ENCODE results near the gene NDUFAF5.

Gene NDUFAF5

GRCh38 chr20:13855613-13856012 lies 70.8 kb downstream of the NDUFAF5 start:
- Histone ChIP-seq H3K27me3 (ENCODE audit: insufficient read depth, low read length) (peaks cover 20% of the 10 kb centered on the region), H3K27ac (ENCODE audit: low read depth, low read length) (no peak overlapping the region), H3K36me3 (ENCODE audit: insufficient read depth, low read length) (no peaks in the 10 kb centered on the region), H2AFZ (ENCODE audit: low read length, unreplicated experiment) (no peak overlapping the region), H3K4me1 (ENCODE audit: control insufficient read depth, insufficient read depth, low read length, unreplicated experiment) (no peaks in the 10 kb centered on the region), H3K4me3 (ENCODE audit: low read depth, low read length) (no peak overlapping the region), H3K79me2 (ENCODE audit: control insufficient read depth, insufficient read depth, low read length, unreplicated experiment) (no peaks in the 10 kb centered on the region)

- Histone ChIP-seq H3K27me3 (ENCODE audit: insufficient read depth, low read length) (peaks cover 18% of the 10 kb centered on the region), H3K4me3 (ENCODE audit: low read depth, low read length) (no peak overlapping the region), H3K36me3 (ENCODE audit: insufficient read depth, low read length) (no peaks in the 10 kb centered on the region), H3K27ac (ENCODE audit: low read depth, low read length) (no peak overlapping the region), H3K79me2 (ENCODE audit: control insufficient read depth, insufficient read depth, low read length, unreplicated experiment) (no peaks in the 10 kb centered on the region), H3K4me1 (ENCODE audit: control insufficient read depth, insufficient read depth, low read length, unreplicated experiment) (no peaks in the 10 kb centered on the region), H2AFZ (ENCODE audit: low read length, unreplicated experiment) (no peak overlapping the region)
Measured at GRCh38 chr20:13856354-13856753, 71.5 kb downstream of the NDUFAF5 start.

GRCh38 chr20:13857304-13857703 lies 72.5 kb downstream of the NDUFAF5 start:
- Histone ChIP-seq H2AFZ (ENCODE audit: low read length, unreplicated experiment) (no peak overlapping the region), H3K4me1 (ENCODE audit: control insufficient read depth, insufficient read depth, low read length, unreplicated experiment) (no peaks in the 10 kb centered on the region), H3K27ac (ENCODE audit: low read depth, low read length) (no peak overlapping the region)

GRCh38 chr20:13857961-13858360 lies 73.1 kb downstream of the NDUFAF5 start:
- H3K79me2 ChIP-seq (ENCODE audit: control insufficient read depth, insufficient read depth, low read length, unreplicated experiment) = no peaks in the 10 kb centered on the region
- H3K27ac ChIP-seq (ENCODE audit: low read depth, low read length) = no peak overlapping the region
- no peak overlapping the region for H3K4me3 ChIP-seq (ENCODE audit: low read depth, low read length)
- no peaks in the 10 kb centered on the region for H3K4me1 ChIP-seq (ENCODE audit: control insufficient read depth, insufficient read depth, low read length, unreplicated experiment)
- H3K27me3 ChIP-seq (ENCODE audit: insufficient read depth, low read length) = 0 out of 2 replicates have a peak, but pooled peaks cover 5% of the 10 kb centered on the region
- H3K36me3 ChIP-seq (ENCODE audit: insufficient read depth, low read length) = no peaks in the 10 kb centered on the region
- H2AFZ ChIP-seq (ENCODE audit: low read length, unreplicated experiment) = no peak overlapping the region

More at GRCh38 chr20:13857304-13857703, 72.5 kb downstream of the NDUFAF5 start:
- H3K36me3 ChIP-seq (ENCODE audit: insufficient read depth, low read length) = no peaks in the 10 kb centered on the region
- H3K27me3 ChIP-seq (ENCODE audit: insufficient read depth, low read length) = peaks cover 8% of the 10 kb centered on the region
- no peaks in the 10 kb centered on the region for H3K79me2 ChIP-seq (ENCODE audit: control insufficient read depth, insufficient read depth, low read length, unreplicated experiment)
- H3K4me3 ChIP-seq (ENCODE audit: low read depth, low read length) = no peak overlapping the region

- Histone ChIP-seq H3K36me3 (ENCODE audit: insufficient read depth, low read length) (no peaks in the 10 kb centered on the region), H3K4me1 (ENCODE audit: control insufficient read depth, insufficient read depth, low read length, unreplicated experiment) (no peaks in the 10 kb centered on the region), H3K27me3 (ENCODE audit: insufficient read depth, low read length) (0 out of 2 replicates have a peak, but pooled peaks cover 5% of the 10 kb centered on the region)
Measured at GRCh38 chr20:13858439-13858838, 73.6 kb downstream of the NDUFAF5 start.

GRCh38 chr20:13858871-13859270 lies 74.0 kb downstream of the NDUFAF5 start:
- Histone ChIP-seq H3K27ac (ENCODE audit: low read depth, low read length) (no peak overlapping the region), H3K27me3 (ENCODE audit: insufficient read depth, low read length) (0 out of 2 replicates have a peak, but pooled peaks cover 5% of the 10 kb centered on the region), H3K4me1 (ENCODE audit: control insufficient read depth, insufficient read depth, low read length, unreplicated experiment) (no peaks in the 10 kb centered on the region), H3K36me3 (ENCODE audit: insufficient read depth, low read length) (no peaks in the 10 kb centered on the region), H2AFZ (ENCODE audit: low read length, unreplicated experiment) (no peak overlapping the region), H3K4me3 (ENCODE audit: low read depth, low read length) (no peak overlapping the region), H3K79me2 (ENCODE audit: control insufficient read depth, insufficient read depth, low read length, unreplicated experiment) (no peaks in the 10 kb centered on the region)

More at GRCh38 chr20:13858439-13858838, 73.6 kb downstream of the NDUFAF5 start:
- H3K4me3 ChIP-seq (ENCODE audit: low read depth, low read length) = no peak overlapping the region
- H3K27ac ChIP-seq (ENCODE audit: low read depth, low read length) = no peak overlapping the region
- no peaks in the 10 kb centered on the region for H3K79me2 ChIP-seq (ENCODE audit: control insufficient read depth, insufficient read depth, low read length, unreplicated experiment)
- H2AFZ ChIP-seq (ENCODE audit: low read length, unreplicated experiment) = no peak overlapping the region

- H3K36me3 ChIP-seq (ENCODE audit: insufficient read depth, low read length) = no peaks in the 10 kb centered on the region
- H3K27ac ChIP-seq (ENCODE audit: low read depth, low read length) = no peak overlapping the region
- H3K79me2 ChIP-seq (ENCODE audit: control insufficient read depth, insufficient read depth, low read length, unreplicated experiment) = no peaks in the 10 kb centered on the region
- H3K4me1 ChIP-seq (ENCODE audit: control insufficient read depth, insufficient read depth, low read length, unreplicated experiment) = no peaks in the 10 kb centered on the region
- no peak overlapping the region for H2AFZ ChIP-seq (ENCODE audit: low read length, unreplicated experiment)
- no peak overlapping the region for H3K4me3 ChIP-seq (ENCODE audit: low read depth, low read length)
- H3K27me3 ChIP-seq (ENCODE audit: insufficient read depth, low read length) = no peaks in the 10 kb centered on the region; the same call in 1 of the 2 replicates
Measured at GRCh38 chr20:13862245-13862644, 77.4 kb downstream of the NDUFAF5 start.

GRCh38 chr20:13863244-13863643 lies 78.4 kb downstream of the NDUFAF5 start:
- no peaks in the 10 kb centered on the region; the same call in 1 of the 2 replicates for H3K27me3 ChIP-seq (ENCODE audit: insufficient read depth, low read length)
- no peak overlapping the region for H3K4me3 ChIP-seq (ENCODE audit: low read depth, low read length)

GRCh38 chr20:13865156-13865555 lies 80.3 kb downstream of the NDUFAF5 start:
- Histone ChIP-seq H3K4me3 (ENCODE audit: low read depth, low read length) (no peak overlapping the region), H3K4me1 (ENCODE audit: control insufficient read depth, insufficient read depth, low read length, unreplicated experiment) (no peaks in the 10 kb centered on the region), H3K27me3 (ENCODE audit: insufficient read depth, low read length) (no peaks in the 10 kb centered on the region; the same call in 1 of the 2 replicates), H3K79me2 (ENCODE audit: control insufficient read depth, insufficient read depth, low read length, unreplicated experiment) (no peaks in the 10 kb centered on the region), H3K27ac (ENCODE audit: low read depth, low read length) (no peak overlapping the region), H3K36me3 (ENCODE audit: insufficient read depth, low read length) (no peaks in the 10 kb centered on the region), H2AFZ (ENCODE audit: low read length, unreplicated experiment) (no peak overlapping the region)

More at GRCh38 chr20:13863244-13863643, 78.4 kb downstream of the NDUFAF5 start:
- no peak overlapping the region for H3K27ac ChIP-seq (ENCODE audit: low read depth, low read length)
- H2AFZ ChIP-seq (ENCODE audit: low read length, unreplicated experiment) = no peak overlapping the region
- H3K4me1 ChIP-seq (ENCODE audit: control insufficient read depth, insufficient read depth, low read length, unreplicated experiment) = no peaks in the 10 kb centered on the region
- no peaks in the 10 kb centered on the region for H3K36me3 ChIP-seq (ENCODE audit: insufficient read depth, low read length)
- no peaks in the 10 kb centered on the region for H3K79me2 ChIP-seq (ENCODE audit: control insufficient read depth, insufficient read depth, low read length, unreplicated experiment)

GRCh38 chr20:13865791-13866351 lies 81.0 kb downstream of the NDUFAF5 start:
- Histone ChIP-seq H3K27ac (ENCODE audit: low read depth, low read length) (no peak overlapping the region), H3K4me1 (ENCODE audit: control insufficient read depth, insufficient read depth, low read length, unreplicated experiment) (no peaks in the 10 kb centered on the region), H3K27me3 (ENCODE audit: insufficient read depth, low read length) (no peaks in the 10 kb centered on the region; the same call in 1 of the 2 replicates), H2AFZ (ENCODE audit: low read length, unreplicated experiment) (no peak overlapping the region), H3K36me3 (ENCODE audit: insufficient read depth, low read length) (no peaks in the 10 kb centered on the region), H3K4me3 (ENCODE audit: low read depth, low read length) (no peak overlapping the region), H3K79me2 (ENCODE audit: control insufficient read depth, insufficient read depth, low read length, unreplicated experiment) (no peaks in the 10 kb centered on the region)

- Histone ChIP-seq H3K36me3 (ENCODE audit: insufficient read depth, low read length) (no peaks in the 10 kb centered on the region), H3K79me2 (ENCODE audit: control insufficient read depth, insufficient read depth, low read length, unreplicated experiment) (no peaks in the 10 kb centered on the region), H3K27me3 (ENCODE audit: insufficient read depth, low read length) (no peaks in the 10 kb centered on the region; the same call in 1 of the 2 replicates), H2AFZ (ENCODE audit: low read length, unreplicated experiment) (no peak overlapping the region), H3K4me1 (ENCODE audit: control insufficient read depth, insufficient read depth, low read length, unreplicated experiment) (no peaks in the 10 kb centered on the region), H3K27ac (ENCODE audit: low read depth, low read length) (no peak overlapping the region), H3K4me3 (ENCODE audit: low read depth, low read length) (no peak overlapping the region)
Measured at GRCh38 chr20:13868331-13868730, 83.5 kb downstream of the NDUFAF5 start.

All from ACC112 (cell line).